Measurements from ENCODE around the gene C1orf105.

The C1orf105 gene

GRCh38 chr1:172417557-172417956, 2.9 kb upstream of the C1orf105 start:
- H3K4me3 ChIP-seq (ENCODE audit: low read length): no peak overlapping the region
- TF ChIP-seq, protein P1, sequence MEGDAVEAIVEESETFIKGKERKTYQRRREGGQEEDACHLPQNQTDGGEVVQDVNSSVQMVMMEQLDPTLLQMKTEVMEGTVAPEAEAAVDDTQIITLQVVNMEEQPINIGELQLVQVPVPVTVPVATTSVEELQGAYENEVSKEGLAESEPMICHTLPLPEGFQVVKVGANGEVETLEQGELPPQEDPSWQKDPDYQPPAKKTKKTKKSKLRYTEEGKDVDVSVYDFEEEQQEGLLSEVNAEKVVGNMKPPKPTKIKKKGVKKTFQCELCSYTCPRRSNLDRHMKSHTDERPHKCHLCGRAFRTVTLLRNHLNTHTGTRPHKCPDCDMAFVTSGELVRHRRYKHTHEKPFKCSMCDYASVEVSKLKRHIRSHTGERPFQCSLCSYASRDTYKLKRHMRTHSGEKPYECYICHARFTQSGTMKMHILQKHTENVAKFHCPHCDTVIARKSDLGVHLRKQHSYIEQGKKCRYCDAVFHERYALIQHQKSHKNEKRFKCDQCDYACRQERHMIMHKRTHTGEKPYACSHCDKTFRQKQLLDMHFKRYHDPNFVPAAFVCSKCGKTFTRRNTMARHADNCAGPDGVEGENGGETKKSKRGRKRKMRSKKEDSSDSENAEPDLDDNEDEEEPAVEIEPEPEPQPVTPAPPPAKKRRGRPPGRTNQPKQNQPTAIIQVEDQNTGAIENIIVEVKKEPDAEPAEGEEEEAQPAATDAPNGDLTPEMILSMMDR (IDR thresholded peaks at IDR 0.05; ENCODE audit: insufficient read depth, low read depth, low read length, missing control alignments): no peak
- peak; percentile 81 for DNase-seq (ENCODE audit: low read depth)

- no peak for DNase-seq (ENCODE audit: low read depth)
- no peak overlapping the region for H3K4me3 ChIP-seq (ENCODE audit: low read length)
- TF ChIP-seq, protein P1 (IDR thresholded peaks at IDR 0.05; ENCODE audit: insufficient read depth, low read depth, low read length, missing control alignments): no peak
Measured at GRCh38 chr1:172421974-172422604, 1.6 kb downstream of the C1orf105 start.

GRCh38 chr1:172423336-172423735, 2.9 kb downstream of the C1orf105 start:
- TF ChIP-seq, protein P1 (IDR thresholded peaks at IDR 0.05; ENCODE audit: insufficient read depth, low read depth, low read length, missing control alignments): no peak
- no peak overlapping the region for H3K4me3 ChIP-seq (ENCODE audit: low read length)
- DNase-seq (ENCODE audit: low read depth): peak; percentile 83

GRCh38 chr1:172425339-172425738, 4.9 kb downstream of the C1orf105 start:
- no peak overlapping the region for H3K4me3 ChIP-seq (ENCODE audit: low read length)
- DNase-seq (ENCODE audit: low read depth): no peak
- TF ChIP-seq, protein P1 (IDR thresholded peaks at IDR 0.05; ENCODE audit: insufficient read depth, low read depth, low read length, missing control alignments): no peak

- H3K4me3 ChIP-seq (ENCODE audit: low read length): no peak overlapping the region
- DNase-seq (ENCODE audit: low read depth): no peak
- TF ChIP-seq, protein P1 (IDR thresholded peaks at IDR 0.05; ENCODE audit: insufficient read depth, low read depth, low read length, missing control alignments): no peak
Measured at GRCh38 chr1:172427191-172427590, 6.7 kb downstream of the C1orf105 start.

DNA sequence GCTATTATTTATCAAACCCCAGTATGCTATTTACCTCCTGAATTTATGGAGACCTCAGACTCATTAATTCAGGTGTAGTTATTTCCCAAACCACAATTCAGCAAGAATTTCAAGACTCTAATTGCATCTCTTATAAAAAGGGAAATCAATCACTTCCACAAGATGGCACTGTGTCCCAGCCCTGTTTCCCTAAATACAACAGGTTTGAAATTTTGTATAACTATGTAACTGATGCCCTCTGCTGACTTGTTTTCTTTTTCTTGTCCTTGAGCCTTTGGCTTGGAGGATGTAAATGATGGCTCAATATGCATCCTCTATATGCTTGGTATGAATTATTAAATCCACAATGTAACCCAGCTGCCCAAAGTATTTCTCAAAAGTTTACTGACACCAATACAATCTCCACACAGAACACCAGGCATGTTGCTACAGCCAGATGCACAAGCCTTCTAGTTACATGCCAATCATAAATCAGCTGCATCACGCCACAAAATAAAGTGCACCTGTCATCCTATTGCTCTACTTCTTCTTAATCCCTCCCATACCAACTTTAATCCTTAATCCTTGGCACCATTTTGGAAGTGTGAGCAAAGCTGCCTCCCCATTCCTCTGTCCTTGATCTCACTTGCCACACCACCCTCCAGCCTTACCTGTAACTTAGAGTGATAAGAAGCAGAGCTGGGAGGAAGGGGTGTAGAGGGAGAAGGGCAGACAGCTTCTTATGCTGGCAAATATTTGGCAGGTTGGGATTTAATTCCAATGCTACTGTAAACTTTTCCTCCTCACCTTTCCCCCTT, 9.0 kb downstream of the C1orf105 start:
- TF ChIP-seq, protein P1 (IDR thresholded peaks at IDR 0.05; ENCODE audit: insufficient read depth, low read depth, low read length, missing control alignments): peak; percentile 75
- no peak overlapping the region for H3K4me3 ChIP-seq (ENCODE audit: low read length)
- DNase-seq (ENCODE audit: low read depth): peak; percentile 85

All from epithelial cell of esophagus (primary cell).